ENCODE measurements around the gene GLI3.

Gene GLI3

DNA sequence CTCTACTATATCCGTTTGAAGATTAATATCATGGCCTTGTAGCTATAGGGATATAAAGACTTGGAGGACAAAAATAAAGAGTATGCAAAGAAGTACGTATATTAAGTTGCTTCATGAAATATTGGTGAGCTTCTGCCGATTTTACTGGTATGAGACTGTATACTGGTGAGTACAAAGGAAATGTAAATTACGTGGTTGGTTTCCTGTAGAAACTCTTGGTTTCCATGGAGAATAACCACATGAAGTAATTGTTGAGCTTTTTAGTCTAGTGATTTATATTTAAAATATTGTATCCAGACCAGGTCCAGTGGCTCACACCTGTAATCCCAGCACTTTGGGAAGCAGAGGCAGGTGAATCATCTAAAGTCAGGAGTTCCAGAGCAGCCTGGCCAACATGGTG, 32.2 kb upstream of the GLI3 start:
- peak; percentile 54 for DNase-seq (ENCODE audit: low read depth, low spot score)
- no peak overlapping the region for H3K4me3 ChIP-seq (ENCODE audit: low read depth, low read length)
- in situ Hi-C loops (cut with HindIII; ENCODE audit: low sequenced_read_pairs): no loop called here

DNA sequence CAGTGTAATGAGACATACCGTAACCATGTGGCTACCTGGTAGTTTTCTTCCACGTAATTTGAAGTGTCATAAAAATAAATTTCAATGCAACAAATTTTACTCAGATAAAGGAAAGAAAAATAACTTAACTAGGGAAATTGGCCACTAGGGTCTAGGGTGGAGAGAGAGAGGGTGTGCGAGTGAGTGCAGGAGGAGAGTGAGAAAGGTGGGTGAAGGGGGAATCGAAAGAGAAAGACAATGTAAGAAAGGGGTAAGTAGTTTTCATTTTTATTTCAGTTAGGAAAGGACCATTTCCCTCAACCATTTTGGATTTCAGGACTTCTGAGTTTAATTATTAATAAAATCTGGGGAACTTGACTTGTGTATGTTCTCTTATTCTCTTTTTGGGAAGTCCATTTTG, 27.7 kb upstream of the GLI3 start:
- H3K4me3 ChIP-seq (ENCODE audit: low read depth, low read length): no peak overlapping the region
- TF ChIP-seq, protein P1, sequence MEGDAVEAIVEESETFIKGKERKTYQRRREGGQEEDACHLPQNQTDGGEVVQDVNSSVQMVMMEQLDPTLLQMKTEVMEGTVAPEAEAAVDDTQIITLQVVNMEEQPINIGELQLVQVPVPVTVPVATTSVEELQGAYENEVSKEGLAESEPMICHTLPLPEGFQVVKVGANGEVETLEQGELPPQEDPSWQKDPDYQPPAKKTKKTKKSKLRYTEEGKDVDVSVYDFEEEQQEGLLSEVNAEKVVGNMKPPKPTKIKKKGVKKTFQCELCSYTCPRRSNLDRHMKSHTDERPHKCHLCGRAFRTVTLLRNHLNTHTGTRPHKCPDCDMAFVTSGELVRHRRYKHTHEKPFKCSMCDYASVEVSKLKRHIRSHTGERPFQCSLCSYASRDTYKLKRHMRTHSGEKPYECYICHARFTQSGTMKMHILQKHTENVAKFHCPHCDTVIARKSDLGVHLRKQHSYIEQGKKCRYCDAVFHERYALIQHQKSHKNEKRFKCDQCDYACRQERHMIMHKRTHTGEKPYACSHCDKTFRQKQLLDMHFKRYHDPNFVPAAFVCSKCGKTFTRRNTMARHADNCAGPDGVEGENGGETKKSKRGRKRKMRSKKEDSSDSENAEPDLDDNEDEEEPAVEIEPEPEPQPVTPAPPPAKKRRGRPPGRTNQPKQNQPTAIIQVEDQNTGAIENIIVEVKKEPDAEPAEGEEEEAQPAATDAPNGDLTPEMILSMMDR (IDR thresholded peaks at IDR 0.05; ENCODE audit: low read depth, low read length): no peak
- in situ Hi-C loops (cut with HindIII; ENCODE audit: low sequenced_read_pairs): no loop called here
- no peak for DNase-seq (ENCODE audit: low read depth, low spot score)

More for the DNA sequence above, 32.2 kb upstream of the GLI3 start:
- TF ChIP-seq, protein P1 (IDR thresholded peaks at IDR 0.05; ENCODE audit: low read depth, low read length): no peak

DNA sequence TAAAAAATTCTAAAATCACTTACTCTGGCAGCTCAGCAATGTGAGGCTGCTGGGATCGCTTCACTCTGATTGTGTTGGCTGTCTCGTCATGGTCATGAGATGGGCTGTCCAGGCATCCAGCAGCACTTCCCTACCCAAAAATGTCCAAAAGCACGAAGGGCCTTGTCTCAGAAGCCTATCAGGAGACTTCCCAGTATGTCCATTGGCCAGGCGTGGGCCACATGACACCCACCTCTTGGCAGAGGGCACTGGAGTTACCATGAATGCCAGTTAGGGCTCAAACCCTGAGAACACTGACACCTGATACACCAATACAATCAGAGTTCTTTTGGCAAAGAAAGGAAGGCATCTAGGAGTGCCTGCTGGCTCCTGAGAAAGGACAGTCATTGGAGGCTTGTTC, 27.0 kb upstream of the GLI3 start:
- no peak overlapping the region for H3K4me3 ChIP-seq (ENCODE audit: low read depth, low read length)
- no peak for DNase-seq (ENCODE audit: low read depth, low spot score)
- in situ Hi-C loops (cut with HindIII; ENCODE audit: low sequenced_read_pairs): no loop called here
- TF ChIP-seq, protein P1 (IDR thresholded peaks at IDR 0.05; ENCODE audit: low read depth, low read length): no peak

DNA sequence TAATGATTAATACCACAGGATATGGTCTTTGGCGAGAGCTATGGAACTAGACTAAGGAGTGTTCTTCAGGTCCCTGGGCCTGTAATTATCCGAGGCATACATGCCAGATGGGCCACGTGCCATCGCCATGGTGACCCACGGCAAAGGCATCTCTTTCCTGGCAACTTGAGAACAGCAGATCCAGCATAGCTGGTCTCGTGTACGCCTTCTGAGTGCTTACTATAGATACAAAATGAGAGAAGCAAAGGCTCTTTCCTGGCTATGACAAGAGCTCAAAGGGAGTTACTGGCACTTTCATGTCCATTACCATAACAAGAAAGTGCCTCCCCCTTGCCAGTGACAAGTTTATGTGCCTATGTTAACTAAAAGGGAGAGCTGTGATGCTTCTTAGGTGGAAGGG, 26.0 kb upstream of the GLI3 start:
- in situ Hi-C loops (cut with HindIII; ENCODE audit: low sequenced_read_pairs): no loop called here
- H3K4me3 ChIP-seq (ENCODE audit: low read depth, low read length): no peak overlapping the region
- peak; percentile 90 for DNase-seq (ENCODE audit: low read depth, low spot score)
- TF ChIP-seq, protein P1 (IDR thresholded peaks at IDR 0.05; ENCODE audit: low read depth, low read length): no peak

DNA sequence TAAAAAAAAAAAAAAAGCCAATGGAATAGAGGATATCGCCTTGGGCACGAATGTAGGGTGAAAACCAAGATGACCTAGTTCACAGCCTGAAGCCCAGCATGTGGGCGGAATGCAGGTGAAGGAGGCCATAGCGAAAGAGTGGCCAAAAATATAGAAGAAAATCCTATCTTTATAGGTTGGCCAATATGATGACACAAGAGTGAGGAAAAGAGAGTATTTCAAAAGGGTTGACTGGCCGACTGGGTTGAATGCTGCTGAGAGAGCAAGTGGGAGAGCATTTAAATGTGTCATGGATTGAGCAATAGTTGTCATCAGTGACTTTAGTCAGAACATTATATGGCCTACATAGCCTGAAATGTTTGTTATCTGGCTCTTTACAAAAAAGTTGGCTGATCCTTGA, 17.2 kb upstream of the GLI3 start:
- TF ChIP-seq, protein P1 (IDR thresholded peaks at IDR 0.05; ENCODE audit: low read depth, low read length): no peak
- in situ Hi-C loops (cut with HindIII; ENCODE audit: low sequenced_read_pairs): no loop called here
- no peak overlapping the region for H3K4me3 ChIP-seq (ENCODE audit: low read depth, low read length)
- no peak for DNase-seq (ENCODE audit: low read depth, low spot score)

DNA sequence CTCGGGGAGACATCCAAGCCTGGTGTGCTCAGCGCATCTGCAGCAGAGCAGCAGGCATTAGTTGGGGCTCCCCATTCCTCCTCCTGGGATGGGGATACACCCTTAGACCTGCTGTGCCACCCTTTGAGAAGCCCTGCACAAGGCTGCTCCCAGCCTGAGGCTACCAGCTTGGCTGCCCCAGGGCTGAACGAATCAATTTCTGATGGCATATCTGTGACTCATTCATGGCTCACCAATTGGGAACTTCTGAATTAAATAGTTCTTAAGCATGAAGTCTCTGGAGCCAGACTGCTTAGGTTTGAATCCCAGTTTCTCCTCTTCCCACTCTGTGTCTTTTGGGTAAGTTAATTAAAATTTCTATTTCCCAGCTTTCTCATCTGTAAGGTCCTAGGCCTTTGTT, 16.3 kb upstream of the GLI3 start:
- in situ Hi-C loops (cut with HindIII; ENCODE audit: low sequenced_read_pairs): no loop called here
- H3K4me3 ChIP-seq (ENCODE audit: low read depth, low read length): no peak overlapping the region
- TF ChIP-seq, protein P1 (IDR thresholded peaks at IDR 0.05; ENCODE audit: low read depth, low read length): no peak
- peak; percentile 52 for DNase-seq (ENCODE audit: low read depth, low spot score)

DNA sequence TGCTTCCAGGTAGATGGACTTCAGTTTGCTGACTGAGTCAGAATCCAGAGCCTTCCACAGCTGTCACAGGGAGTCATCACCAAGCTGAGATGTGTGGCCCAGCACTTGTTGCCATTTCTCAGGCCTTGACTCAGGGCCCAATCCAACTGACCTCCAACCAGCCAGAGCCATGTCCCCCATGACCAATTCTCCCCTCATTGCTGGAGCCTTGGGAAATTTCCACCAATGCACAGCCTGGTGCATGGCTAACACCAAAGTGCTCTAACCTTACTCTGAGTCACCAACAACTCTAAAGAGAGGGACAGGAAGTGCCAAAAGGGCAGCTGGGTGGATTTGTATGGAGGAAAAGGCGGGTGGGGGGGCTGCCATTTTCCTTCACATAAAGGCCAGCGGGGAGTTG, 13.4 kb upstream of the GLI3 start:
- DNase-seq (ENCODE audit: low read depth, low spot score): no peak
- H3K4me3 ChIP-seq (ENCODE audit: low read depth, low read length): no peak overlapping the region
- in situ Hi-C loops (cut with HindIII; ENCODE audit: low sequenced_read_pairs): no loop called here
- TF ChIP-seq, protein P1 (IDR thresholded peaks at IDR 0.05; ENCODE audit: low read depth, low read length): no peak

Data from astrocyte of the spinal cord (primary cell).